AG04449 (cell line): ENCODE measurements around the gene DHX16.

Experiments
- CTCF ChIA-PET: fragments of 350-600 bp; formaldehyde crosslinking; extraction: SDS; loops from one replicate; lab custom pipeline; 2021; ENCODE audit warnings: antibody characterized with exemption; lab: Yijun Ruan, JAX
- POLR2A ChIA-PET: fragments of 400-600, 350-600 bp; formaldehyde crosslinking; extraction: SDS; loops from one replicate; lab custom pipeline; 2020; ENCODE audit warnings: antibody characterized with exemption, inconsistent platforms; lab: Yijun Ruan, JAX
- DNase-seq: peaks from one replicate; pipeline ENCODE4 v3.0.0-alpha.2; 2010; ENCODE audit warnings: low read depth, low spot score
- H3K4me3 ChIP-seq: 2 replicates; pipeline ENCODE4 v1.5.1; 2011; ENCODE audit warnings: low read depth, mild to moderate bottlenecking, control low read depth, low read length
- CTCF ChIP-seq: IDR thresholded peaks from one replicate; pipeline ENCODE4 v1.5.1; 2011; ENCODE audit warnings: mild to moderate bottlenecking, moderate library complexity, low read length, control low read depth, inconsistent platforms; ENCODE audit not compliant: insufficient read depth; ENCODE audit errors: missing control alignments

Gene DHX16

GRCh38 chr6:30711758-30712380 is 39.1 kb upstream of the DHX16 start:
- DNase-seq, result no peak
- no peak for TF ChIP-seq CTCF
- CTCF ChIA-PET, result interaction anchor here (1.2 to 1.9 kb wide), 4 partner anchors 11 to 375 kb away, joined by 3 to 6 read pairs (median 4); no protein-coding TSS in a partner anchor
- POLR2A ChIA-PET, result interaction anchor here (0.8 kb wide), 1 partner anchor 21 kb away, joined by 3 read pairs; the partner anchor contains the start of gene NRM
- H3K4me3 ChIP-seq, result no peak overlapping the region

- no peak for TF ChIP-seq CTCF
- no peak for DNase-seq
- no peak overlapping the region for H3K4me3 ChIP-seq
- ChIA-PET CTCF (interaction anchor here (0.7 to 1.6 kb wide), 2 partner anchors 11 to 31 kb away, joined by 3 to 5 read pairs; no protein-coding TSS in a partner anchor), POLR2A (no interaction called here)
Observed at GRCh38 chr6:30709101-30709868, 36.5 kb upstream of the DHX16 start.

GRCh38 chr6:30707281-30707850 is 34.6 kb upstream of the DHX16 start:
- no peak for TF ChIP-seq CTCF
- no peak overlapping the region for H3K4me3 ChIP-seq
- ChIA-PET CTCF (interaction anchor here (0.7 to 0.9 kb wide), 2 partner anchors 10 to 372 kb away, joined by 3 read pairs; partner anchors contain the start of gene MDC1), POLR2A (no interaction called here)
- no peak for DNase-seq

GRCh38 chr6:30705620-30706019 is 32.8 kb upstream of the DHX16 start:
- ChIA-PET POLR2A (interaction anchor here (1.2 kb wide), 1 partner anchor 19 kb away, joined by 3 read pairs; no protein-coding TSS in a partner anchor), CTCF (interaction anchor here (0.6 to 1.2 kb wide), 2 partner anchors 17 to 30 kb away, joined by 3 read pairs; no protein-coding TSS in a partner anchor)
- H3K4me3 ChIP-seq, result no peak overlapping the region
- no peak for TF ChIP-seq CTCF
- DNase-seq, result no peak

- DNase-seq, result no peak
- POLR2A ChIA-PET, result interaction anchor here (1.2 kb wide), 1 partner anchor 20 kb away, joined by 3 read pairs; no protein-coding TSS in a partner anchor
- H3K4me3 ChIP-seq, result no peak overlapping the region
- CTCF ChIA-PET, result interaction anchor here (1.3 to 1.5 kb wide), 2 partner anchors 25 kb away, joined by 5 to 6 read pairs; no protein-coding TSS in a partner anchor
- TF ChIP-seq CTCF, result no peak
Observed at GRCh38 chr6:30703821-30704220, 31.0 kb upstream of the DHX16 start.
